ENCODE measurements around the gene NFKB2.

The NFKB2 gene

GRCh38 chr10:102425444-102425843 is 29.9 kb downstream of the NFKB2 start:
- no peak for TF ChIP-seq REST (IDR thresholded peaks at IDR 0.05; ENCODE audit: low read depth)
- TF ChIP-seq NFIC (IDR thresholded peaks at IDR 0.05), result no peak
- TF ChIP-seq YY1 (IDR thresholded peaks at IDR 0.05; ENCODE audit: low read depth), result no peak
- TF ChIP-seq EGR1 (IDR thresholded peaks at IDR 0.05), result no peak
- no peak for TF ChIP-seq FOXM1 (IDR thresholded peaks at IDR 0.05; ENCODE audit: borderline replicate concordance, low read depth)
- no peak for TF ChIP-seq EP300 (IDR thresholded peaks at IDR 0.05; ENCODE audit: borderline replicate concordance)
- TF ChIP-seq RAD21 (IDR thresholded peaks at IDR 0.05; ENCODE audit: low read depth), result no peak
- no peak for TF ChIP-seq TCF12 (IDR thresholded peaks at IDR 0.05; ENCODE audit: low read depth)
- no peak for TF ChIP-seq MAX (IDR thresholded peaks at IDR 0.05)
- TF ChIP-seq CEBPB (IDR thresholded peaks at IDR 0.05), result no peak
- no peak for TF ChIP-seq USF1 (IDR thresholded peaks at IDR 0.05)
- no peak for TF ChIP-seq ZBTB7A (IDR thresholded peaks at IDR 0.05; ENCODE audit: low read depth)
- no peak for TF ChIP-seq CREB1 (IDR thresholded peaks at IDR 0.05; ENCODE audit: low read depth)
- no peak for TF ChIP-seq TAF1 (IDR thresholded peaks at IDR 0.05; ENCODE audit: low read depth)
- no peak for TF ChIP-seq TEAD4 (IDR thresholded peaks at IDR 0.05)

- TF ChIP-seq REST (IDR thresholded peaks at IDR 0.05; ENCODE audit: low read depth) (no peak), MAX (IDR thresholded peaks at IDR 0.05) (no peak), USF1 (IDR thresholded peaks at IDR 0.05) (no peak), CREB1 (IDR thresholded peaks at IDR 0.05; ENCODE audit: low read depth) (no peak), RAD21 (IDR thresholded peaks at IDR 0.05; ENCODE audit: low read depth) (no peak), TEAD4 (IDR thresholded peaks at IDR 0.05) (no peak), FOXM1 (IDR thresholded peaks at IDR 0.05; ENCODE audit: borderline replicate concordance, low read depth) (no peak), ZBTB7A (IDR thresholded peaks at IDR 0.05; ENCODE audit: low read depth) (no peak), CEBPB (IDR thresholded peaks at IDR 0.05) (no peak), NFIC (IDR thresholded peaks at IDR 0.05) (no peak), YY1 (IDR thresholded peaks at IDR 0.05; ENCODE audit: low read depth) (no peak), EP300 (IDR thresholded peaks at IDR 0.05; ENCODE audit: borderline replicate concordance) (no peak), EGR1 (IDR thresholded peaks at IDR 0.05) (no peak), TCF12 (IDR thresholded peaks at IDR 0.05; ENCODE audit: low read depth) (no peak), TAF1 (IDR thresholded peaks at IDR 0.05; ENCODE audit: low read depth) (no peak)
Observed at GRCh38 chr10:102426803-102427287, 31.3 kb downstream of the NFKB2 start.

- TF ChIP-seq TEAD4 (IDR thresholded peaks at IDR 0.05) (no peak), NFIC (IDR thresholded peaks at IDR 0.05) (no peak), EGR1 (IDR thresholded peaks at IDR 0.05) (no peak), USF1 (IDR thresholded peaks at IDR 0.05) (no peak), YY1 (IDR thresholded peaks at IDR 0.05; ENCODE audit: low read depth) (no peak), REST (IDR thresholded peaks at IDR 0.05; ENCODE audit: low read depth) (no peak), CREB1 (IDR thresholded peaks at IDR 0.05; ENCODE audit: low read depth) (no peak), CEBPB (IDR thresholded peaks at IDR 0.05) (no peak)
Observed at GRCh38 chr10:102429468-102429867, 34.0 kb downstream of the NFKB2 start.

GRCh38 chr10:102431452-102432124 is 36.1 kb downstream of the NFKB2 start:
- TF ChIP-seq NFIC (IDR thresholded peaks at IDR 0.05) (no peak), ZBTB7A (IDR thresholded peaks at IDR 0.05; ENCODE audit: low read depth) (no peak), MAX (IDR thresholded peaks at IDR 0.05) (peak; percentile 70; the same call in 1 of the 2 replicates), USF1 (IDR thresholded peaks at IDR 0.05) (no peak), YY1 (IDR thresholded peaks at IDR 0.05; ENCODE audit: low read depth) (no peak)

All from Ishikawa (cell line).